AG04450 (cell line): ENCODE measurements around the gene AQP2. TPM values are rescaled to one million over a fixed set of nuclear protein-coding genes. Genes with fewer than 3 reads are reported as not detected.

ENCODE experiments used
- CTCF ChIA-PET: fragments of 300-600, 350-600 bp; formaldehyde crosslinking; extraction: SDS; loops from one replicate; lab custom pipeline; 2022; ENCODE audit warnings: antibody characterized with exemption, inconsistent platforms; lab: Charles Lee
- POLR2A ChIA-PET: fragments of 350-600 bp; formaldehyde crosslinking; extraction: SDS; loops from one replicate; lab custom pipeline; 2021; ENCODE audit warnings: antibody characterized with exemption, inconsistent platforms; lab: Yijun Ruan, JAX
- DNase-seq: peaks from one replicate; pipeline ENCODE4 v3.0.0-alpha.2; 2011; ENCODE audit warnings: low read depth, low spot score
- H3K27ac ChIP-seq: one replicate; pipeline ENCODE4 v1.5.1; 2012; ENCODE audit warnings: low read depth, low read length, control low read depth
- H3K27me3 ChIP-seq: one replicate; pipeline ENCODE4 v1.6.0; 2012; ENCODE audit warnings: low read length; ENCODE audit not compliant: control insufficient read depth, insufficient read depth
- H3K4me3 ChIP-seq: 2 replicates; pipeline ENCODE4 v1.5.1; 2011; ENCODE audit warnings: mild to moderate bottlenecking, low read depth, low read length, control low read depth
- H3K9me3 ChIP-seq: 2 replicates; pipeline ENCODE4 v1.5.1; 2012; ENCODE audit warnings: low read length; ENCODE audit not compliant: control insufficient read depth, insufficient read depth
- CTCF ChIP-seq: IDR thresholded peaks from 2 replicates; pipeline ENCODE4 v1.5.1; 2011; ENCODE audit warnings: low read depth, low read length, control low read depth, inconsistent platforms
- polyA plus RNA-seq: library from polyadenylated mRNA; depleted of rRNA; stranded (reverse); fragments of >200 nt; gene quantifications from 2 replicates; pipeline ENCODE4 v1.2.3, GENCODE V29; 2011

AQP2 gene
- polyA plus RNA-seq, 1 experiment, result not detected

- Histone ChIP-seq H3K27me3 (no peaks in the 10 kb centered on the region), H3K27ac (no peak overlapping the region), H3K9me3 (no peaks in the 10 kb centered on the region), H3K4me3 (no peak overlapping the region)
- CTCF ChIA-PET, result interaction anchor here (2.1 to 4.5 kb wide), 3 partner anchors 10 to 35 kb away, joined by 8 to 48 read pairs (median 9); no protein-coding TSS in a partner anchor
- DNase-seq, result no peak
- POLR2A ChIA-PET, result interaction anchor here (0.6 kb wide), 2 partner anchors 70 to 107 kb away, joined by 3 to 9 read pairs; no protein-coding TSS in a partner anchor
- TF ChIP-seq CTCF, result no peak
Measured at GRCh38 chr12:49932533-49933130, 17.9 kb upstream of the AQP2 start.

GRCh38 chr12:49933796-49934195 lies 16.7 kb upstream of the AQP2 start:
- Histone ChIP-seq H3K4me3 (no peak overlapping the region), H3K9me3 (no peaks in the 10 kb centered on the region), H3K27me3 (no peaks in the 10 kb centered on the region), H3K27ac (no peak overlapping the region)
- POLR2A ChIA-PET, result no interaction called here
- CTCF ChIA-PET, result interaction anchor here (0.9 to 4.5 kb wide), 4 partner anchors 9 to 67 kb away, joined by 4 to 48 read pairs (median 6); no protein-coding TSS in a partner anchor
- TF ChIP-seq CTCF, result no peak
- DNase-seq, result no peak

- POLR2A ChIA-PET, result no interaction called here
- DNase-seq, result no peak
Measured at GRCh38 chr12:49934505-49934904, 16.0 kb upstream of the AQP2 start.

GRCh38 chr12:49936925-49937324 lies 13.6 kb upstream of the AQP2 start:
- CTCF ChIA-PET, result interaction anchor here (2.8 kb wide), 1 partner anchor 9 kb away, joined by 30 read pairs; no protein-coding TSS in a partner anchor
- no peaks in the 10 kb centered on the region for H3K27me3 ChIP-seq

More at GRCh38 chr12:49934505-49934904, 16.0 kb upstream of the AQP2 start:
- no peak for TF ChIP-seq CTCF
- CTCF ChIA-PET, result interaction anchor here (0.9 to 4.5 kb wide), 2 partner anchors 11 to 32 kb away, joined by 4 to 48 read pairs; no protein-coding TSS in a partner anchor
- Histone ChIP-seq H3K27me3 (no peaks in the 10 kb centered on the region), H3K4me3 (no peak overlapping the region), H3K27ac (no peak overlapping the region), H3K9me3 (no peaks in the 10 kb centered on the region)

More at GRCh38 chr12:49936925-49937324, 13.6 kb upstream of the AQP2 start:
- Histone ChIP-seq H3K9me3 (no peaks in the 10 kb centered on the region), H3K4me3 (no peak overlapping the region), H3K27ac (no peak overlapping the region)
- DNase-seq, result no peak
- POLR2A ChIA-PET, result interaction anchor here (0.8 kb wide), 1 partner anchor 196 kb away, joined by 3 read pairs; the partner anchor contains the start of gene TMBIM6
- TF ChIP-seq CTCF, result no peak
